SU-DHL-6 (cell line): ENCODE measurements around the gene SLC43A1.

Experiments used
- H2AFZ ChIP-seq: fragments of 200-600 bp; sonication (generic); 2 replicates; pipeline ENCODE4 v1.6.1; 2014; ENCODE audit warnings: low read depth, mild to moderate bottlenecking, moderate library complexity, mixed read lengths, antibody characterized with exemption, low read length; ENCODE audit not compliant: severe bottlenecking
- H3F3A ChIP-seq: fragments of 200-600 bp; shearing (Covaris generic); 2 replicates; pipeline ENCODE4 v1.6.0; 2016; ENCODE audit warnings: antibody characterized with exemption, mild to moderate bottlenecking; ENCODE audit not compliant: insufficient read depth
- H3K27ac ChIP-seq: fragments of 200-600 bp; sonication (generic); 2 replicates; pipeline ENCODE4 v1.5.1; 2016; ENCODE audit warnings: low read depth, mild to moderate bottlenecking, low read length, moderate library complexity, mixed read lengths
- H3K27me3 ChIP-seq: fragments of 200-600 bp; sonication (generic), shearing (Covaris generic); 2 replicates; pipeline ENCODE4 v1.6.0; 2014; ENCODE audit warnings: mild to moderate bottlenecking, low read length
- H3K36me3 ChIP-seq: fragments of 200-600 bp; sonication (generic); 2 replicates; pipeline ENCODE4 v1.6.1; 2014; ENCODE audit warnings: mild to moderate bottlenecking, low read length, mixed read lengths
- H3K4me2 ChIP-seq: fragments of 300-600, 200-600 bp; shearing (Covaris generic), sonication (generic); 2 replicates; pipeline ENCODE4 v1.6.0; 2014; ENCODE audit warnings: low read length, low read depth, mild to moderate bottlenecking; ENCODE audit not compliant: poor library complexity, severe bottlenecking
- H3K4me3 ChIP-seq: fragments of 200-600 bp; sonication (generic); 2 replicates; pipeline ENCODE4 v1.5.1; 2014; ENCODE audit warnings: antibody characterized with exemption, low read length, mild to moderate bottlenecking, mixed read lengths; ENCODE audit not compliant: insufficient read depth, poor library complexity, severe bottlenecking
- H3K79me2 ChIP-seq: fragments of 200-600 bp; sonication (generic); 2 replicates; pipeline ENCODE4 v1.6.1; 2014; ENCODE audit warnings: mild to moderate bottlenecking, low read length, moderate library complexity; ENCODE audit not compliant: insufficient read depth
- H3K9ac ChIP-seq: fragments of 200-600 bp; sonication (generic); 2 replicates; pipeline ENCODE4 v1.7.0; 2014; ENCODE audit warnings: mild to moderate bottlenecking, low read length
- H3K9me2 ChIP-seq: fragments of 200-600 bp; sonication (generic); replicated peaks from 2 replicates; pipeline ENCODE4 v1.6.1; 2014; ENCODE audit warnings: low read length; ENCODE audit not compliant: insufficient read depth
- H3K9me3 ChIP-seq: fragments of 200-600 bp; sonication (generic); 2 replicates; pipeline ENCODE4 v1.6.1; 2014; ENCODE audit warnings: low read length, mixed read lengths; ENCODE audit not compliant: insufficient read depth
- H4K20me1 ChIP-seq: fragments of 200-600 bp; sonication (generic); 2 replicates; pipeline ENCODE4 v1.6.1; 2014; ENCODE audit warnings: low read depth, mild to moderate bottlenecking, antibody characterized with exemption, low read length, moderate library complexity, mixed read lengths
- EZH2phosphoT487 ChIP-seq: fragments of 200-600 bp; sonication (generic), shearing (Covaris generic); conservative IDR thresholded peaks from 2 replicates; pipeline ENCODE4 v1.6.1; 2018; ENCODE audit warnings: mild to moderate bottlenecking, antibody characterized with exemption, low read length, moderate library complexity, mixed read lengths
- TF ChIP-seq, protein P1 (sequence below): fragments of 200-600 bp; sonication (generic); IDR thresholded peaks from one replicate; pipeline ENCODE4 v1.5.1; 2017; ENCODE audit warnings: antibody characterized with exemption, mild to moderate bottlenecking, low read length, moderate library complexity; ENCODE audit not compliant: insufficient read depth, poor library complexity, severe bottlenecking

SLC43A1 gene

GRCh38 chr11:57475191-57475590 lies 40.3 kb downstream of the SLC43A1 start:
- no peak overlapping the region for H3K4me2 ChIP-seq
- no peak for TF ChIP-seq EZH2phosphoT487
- TF ChIP-seq, protein P1, sequence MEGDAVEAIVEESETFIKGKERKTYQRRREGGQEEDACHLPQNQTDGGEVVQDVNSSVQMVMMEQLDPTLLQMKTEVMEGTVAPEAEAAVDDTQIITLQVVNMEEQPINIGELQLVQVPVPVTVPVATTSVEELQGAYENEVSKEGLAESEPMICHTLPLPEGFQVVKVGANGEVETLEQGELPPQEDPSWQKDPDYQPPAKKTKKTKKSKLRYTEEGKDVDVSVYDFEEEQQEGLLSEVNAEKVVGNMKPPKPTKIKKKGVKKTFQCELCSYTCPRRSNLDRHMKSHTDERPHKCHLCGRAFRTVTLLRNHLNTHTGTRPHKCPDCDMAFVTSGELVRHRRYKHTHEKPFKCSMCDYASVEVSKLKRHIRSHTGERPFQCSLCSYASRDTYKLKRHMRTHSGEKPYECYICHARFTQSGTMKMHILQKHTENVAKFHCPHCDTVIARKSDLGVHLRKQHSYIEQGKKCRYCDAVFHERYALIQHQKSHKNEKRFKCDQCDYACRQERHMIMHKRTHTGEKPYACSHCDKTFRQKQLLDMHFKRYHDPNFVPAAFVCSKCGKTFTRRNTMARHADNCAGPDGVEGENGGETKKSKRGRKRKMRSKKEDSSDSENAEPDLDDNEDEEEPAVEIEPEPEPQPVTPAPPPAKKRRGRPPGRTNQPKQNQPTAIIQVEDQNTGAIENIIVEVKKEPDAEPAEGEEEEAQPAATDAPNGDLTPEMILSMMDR = no peak
- H3K4me3 ChIP-seq = no peak overlapping the region

GRCh38 chr11:57474803-57475115 lies 40.7 kb downstream of the SLC43A1 start:
- H2AFZ ChIP-seq = no peak overlapping the region
- H3K9ac ChIP-seq = no peak overlapping the region
- TF ChIP-seq EZH2phosphoT487 = no peak
- no peak overlapping the region for H3K4me2 ChIP-seq
- no peaks in the 10 kb centered on the region for H3K27me3 ChIP-seq
- H3K9me3 ChIP-seq = no peaks in the 10 kb centered on the region
- no peak overlapping the region for H3K27ac ChIP-seq
- H3K36me3 ChIP-seq = no peaks in the 10 kb centered on the region
- no peak overlapping the region for H3K4me3 ChIP-seq
- no peaks in the 10 kb centered on the region for H3F3A ChIP-seq
- H4K20me1 ChIP-seq = no peaks in the 10 kb centered on the region
- no peaks in the 10 kb centered on the region for H3K79me2 ChIP-seq
- H3K9me2 ChIP-seq = no peaks in the 10 kb centered on the region

More at GRCh38 chr11:57475191-57475590, 40.3 kb downstream of the SLC43A1 start:
- Histone ChIP-seq H3K9ac (no peak overlapping the region), H3K9me3 (no peaks in the 10 kb centered on the region), H3K27me3 (no peaks in the 10 kb centered on the region), H3K9me2 (no peaks in the 10 kb centered on the region), H3K79me2 (no peaks in the 10 kb centered on the region), H4K20me1 (no peaks in the 10 kb centered on the region), H3K27ac (no peak overlapping the region), H3K36me3 (no peaks in the 10 kb centered on the region), H3F3A (no peaks in the 10 kb centered on the region), H2AFZ (no peak overlapping the region)

DNA sequence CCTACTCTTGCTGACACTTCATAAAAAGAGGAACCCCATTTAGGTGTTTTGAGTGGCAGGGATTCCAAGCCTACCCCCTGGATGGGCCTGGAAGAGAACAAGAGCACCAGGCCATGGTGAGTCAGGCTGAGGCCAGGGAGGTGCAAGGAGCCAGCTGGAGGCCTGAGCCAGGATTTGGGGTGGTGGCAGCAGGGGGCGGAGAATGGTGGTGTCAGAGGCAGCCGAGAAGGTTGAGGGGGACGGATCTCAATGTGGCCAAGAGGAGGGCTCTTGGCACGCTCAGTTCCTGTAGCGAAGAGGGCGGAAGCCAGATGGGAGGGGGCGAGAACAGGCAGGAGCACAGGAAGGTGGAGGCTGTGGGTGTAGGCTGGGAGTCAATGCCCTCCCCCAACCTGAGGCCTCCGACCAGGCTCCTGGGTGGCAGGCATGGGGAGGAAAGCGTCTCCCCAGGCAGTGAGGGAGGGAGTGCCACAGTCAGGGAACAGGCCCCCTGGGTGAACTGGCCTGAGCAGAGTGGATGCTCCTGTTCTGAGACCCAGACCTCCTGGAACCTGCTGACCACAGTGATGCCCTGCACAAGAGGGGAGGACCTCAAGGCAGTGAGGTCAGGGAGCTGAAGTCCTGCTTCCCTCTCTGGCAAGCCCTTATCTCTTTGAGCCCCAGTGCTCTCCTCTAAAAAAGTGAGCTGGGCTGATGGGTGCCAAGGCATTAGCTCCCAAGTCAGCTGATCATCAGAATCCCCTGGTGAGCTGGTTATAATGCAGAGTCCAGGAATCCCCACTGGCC lies 41.3 kb downstream of the SLC43A1 start:
- no peaks in the 10 kb centered on the region for H3K9me3 ChIP-seq
- H2AFZ ChIP-seq = no peak overlapping the region
- no peak overlapping the region for H3K9ac ChIP-seq
- no peak for TF ChIP-seq EZH2phosphoT487
- TF ChIP-seq, protein P1 = no peak
- H3K4me2 ChIP-seq = no peak overlapping the region
- H4K20me1 ChIP-seq = no peaks in the 10 kb centered on the region
- H3K27me3 ChIP-seq = no peaks in the 10 kb centered on the region
- H3K36me3 ChIP-seq = no peaks in the 10 kb centered on the region
- no peak overlapping the region for H3K4me3 ChIP-seq
- no peak overlapping the region for H3K27ac ChIP-seq
- no peaks in the 10 kb centered on the region for H3K79me2 ChIP-seq
- H3F3A ChIP-seq = no peaks in the 10 kb centered on the region
- H3K9me2 ChIP-seq = no peaks in the 10 kb centered on the region

GRCh38 chr11:57473285-57473841 lies 42.1 kb downstream of the SLC43A1 start:
- no peaks in the 10 kb centered on the region for H3F3A ChIP-seq
- H3K36me3 ChIP-seq = no peaks in the 10 kb centered on the region
- H3K9me2 ChIP-seq = no peaks in the 10 kb centered on the region
- no peaks in the 10 kb centered on the region for H4K20me1 ChIP-seq
- H2AFZ ChIP-seq = no peak overlapping the region
- no peak overlapping the region for H3K27ac ChIP-seq
- H3K9me3 ChIP-seq = no peaks in the 10 kb centered on the region
- no peak overlapping the region for H3K9ac ChIP-seq
- H3K4me2 ChIP-seq = no peak overlapping the region
- H3K27me3 ChIP-seq = no peaks in the 10 kb centered on the region
- TF ChIP-seq EZH2phosphoT487 = no peak
- TF ChIP-seq, protein P1 = no peak
- no peak overlapping the region for H3K4me3 ChIP-seq
- no peaks in the 10 kb centered on the region for H3K79me2 ChIP-seq
